GM12891 (cell line): ENCODE results near the gene TMEM45A.

Source experiments
- PAX5 ChIP-seq: IDR thresholded peaks from 2 replicates; pipeline ENCODE4 v1.6.1; 2011; ENCODE audit warnings: low read length, moderate library complexity, mild to moderate bottlenecking; ENCODE audit not compliant: insufficient read depth, severe bottlenecking
- POLR2A ChIP-seq: IDR thresholded peaks from 2 replicates; pipeline ENCODE4 v1.6.1; 2011; ENCODE audit warnings: low read depth, low read length, control low read depth
- POLR2AphosphoS5 ChIP-seq: IDR thresholded peaks from 2 replicates; pipeline ENCODE4 v1.6.1; 2011; ENCODE audit warnings: low read depth, low read length, control low read depth
- SPI1 ChIP-seq: IDR thresholded peaks from 2 replicates; pipeline ENCODE4 v1.6.1; 2011; ENCODE audit warnings: low read depth, low read length, control low read depth
- TAF1 ChIP-seq: IDR thresholded peaks from 2 replicates; pipeline ENCODE4 v1.6.1; 2011; ENCODE audit warnings: low read depth, low read length, control low read depth

DNA sequence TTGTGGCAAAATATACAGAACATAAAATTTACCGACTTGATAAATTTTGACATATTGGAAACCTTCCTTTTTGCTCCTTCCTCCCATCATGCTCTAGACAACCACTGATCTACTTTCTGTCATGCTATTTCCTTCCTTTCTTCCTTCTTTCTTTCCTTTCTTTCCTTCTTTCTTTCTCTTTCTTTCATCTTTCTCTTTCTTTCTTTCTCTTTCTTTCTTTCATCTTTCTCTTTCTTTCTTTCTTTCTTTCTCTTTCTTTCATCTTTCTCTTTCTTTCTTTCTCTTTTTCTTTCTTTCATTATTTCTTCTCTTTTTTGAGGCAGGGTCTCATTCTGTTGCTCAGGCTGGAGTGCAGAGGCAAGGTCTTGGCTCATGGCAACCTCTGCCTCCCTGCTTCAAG is 8.9 kb upstream of the TMEM45A start:
- no peak for TF ChIP-seq POLR2AphosphoS5
- TF ChIP-seq TAF1 = no peak
- TF ChIP-seq POLR2A = no peak
- no peak for TF ChIP-seq SPI1
- no peak for TF ChIP-seq PAX5
